Activated T-helper 2 cell treated with anti-CD3 and anti-CD28 coated beads, Interferon-gamma antibody, Interleukin-2, Interleukin-4, amounts not matched to agents 10 μg/mL and 5 μg/mL and 100 μg/mL, durations not matched to agents 14 hours and 24 hours and 36 hours (primary cell): ENCODE results near the gene TSPAN14. TPM values are rescaled to one million over a fixed set of nuclear protein-coding genes. Genes with fewer than 3 reads are reported as not detected.
"Not testable (repeated sequence)": the region's sequence is repeated elsewhere in the genome, so short reads cannot be mapped to it uniquely, and the experiment has no call there.

Experiments
- DNase-seq: peaks from one replicate; pipeline ENCODE4 v3.0.0; 2021; ENCODE audit warnings: low spot score
- H3K27ac Mint-ChIP-seq: one replicate; pipeline ENCODE4 v1.8.0; 2021; ENCODE audit warnings: mixed read lengths
- H3K27me3 Mint-ChIP-seq: one replicate; pipeline ENCODE4 v1.8.0; 2021; ENCODE audit warnings: low read depth, mixed read lengths
- H3K36me3 Mint-ChIP-seq: one replicate; pipeline ENCODE4 v1.8.0; 2021; ENCODE audit warnings: low read depth, mixed read lengths
- H3K4me1 Mint-ChIP-seq: one replicate; pipeline ENCODE4 v1.8.0; 2021; ENCODE audit warnings: low read depth, mixed read lengths
- H3K4me3 Mint-ChIP-seq: one replicate; pipeline ENCODE4 v1.8.0; 2021; ENCODE audit warnings: low read depth, mild to moderate bottlenecking, moderate library complexity, mixed read lengths
- H3K9me3 Mint-ChIP-seq: one replicate; pipeline ENCODE4 v1.8.0; 2021; ENCODE audit warnings: mixed read lengths
- intact Hi-C: fragments of 100-400 bp; cut with micrococcal nuclease; formaldehyde crosslinking; loops from one replicate; pipeline ENCODE4 v1.15.1; 2023
- total RNA-seq: library from RNA; stranded (reverse); gene quantifications from 2 replicates; pipeline ENCODE4 v1.2.3, GENCODE V29; 2022

Gene TSPAN14
- total RNA-seq, 1 donor from 2014 or later = 45.4 TPM

- Mint-ChIP-seq H3K9me3 (no peaks in the 10 kb centered on the region), H3K36me3 (no peaks in the 10 kb centered on the region), H3K27ac (no peak overlapping the region), H3K4me1 (peaks cover 29% of the 10 kb centered on the region), H3K4me3 (no peak overlapping the region), H3K27me3 (peaks cover 1% of the 10 kb centered on the region)
- intact Hi-C loops = loop anchor here (5.0 kb wide), 1 partner anchor 36 kb away; no protein-coding TSS in a partner anchor
- no peak for DNase-seq
Measured at GRCh38 chr10:80413271-80413996, 40.7 kb upstream of the TSPAN14 start.

GRCh38 chr10:80414142-80414895, 39.8 kb upstream of the TSPAN14 start:
- Mint-ChIP-seq H3K4me1 (peaks cover 26% of the 10 kb centered on the region), H3K27me3 (no peaks in the 10 kb centered on the region), H3K36me3 (no peaks in the 10 kb centered on the region), H3K4me3 (no peak overlapping the region), H3K27ac (no peak overlapping the region), H3K9me3 (no peaks in the 10 kb centered on the region)
- DNase-seq = no peak
- intact Hi-C loops = loop anchor here (5.0 kb wide), 1 partner anchor 37 kb away; no protein-coding TSS in a partner anchor

- Mint-ChIP-seq H3K4me1 (peaks cover 21% of the 10 kb centered on the region), H3K27ac (no peak overlapping the region), H3K4me3 (no peak overlapping the region), H3K36me3 (no peaks in the 10 kb centered on the region), H3K9me3 (no peaks in the 10 kb centered on the region), H3K27me3 (no peaks in the 10 kb centered on the region)
- intact Hi-C loops = no loop called here
- DNase-seq = no peak
Measured at GRCh38 chr10:80415734-80416478, 38.2 kb upstream of the TSPAN14 start.

GRCh38 chr10:80416479-80417098, 37.5 kb upstream of the TSPAN14 start:
- Mint-ChIP-seq H3K9me3 (no peaks in the 10 kb centered on the region), H3K4me1 (peaks cover 19% of the 10 kb centered on the region), H3K36me3 (no peaks in the 10 kb centered on the region), H3K27ac (no peak overlapping the region), H3K4me3 (no peak overlapping the region), H3K27me3 (no peaks in the 10 kb centered on the region)
- intact Hi-C loops = no loop called here
- no peak for DNase-seq

GRCh38 chr10:80417256-80417655, 36.9 kb upstream of the TSPAN14 start:
- DNase-seq, intact Hi-C loops: not testable (repeated sequence)

GRCh38 chr10:80421050-80421706, 32.9 kb upstream of the TSPAN14 start:
- DNase-seq = no peak
- H3K36me3 Mint-ChIP-seq = peaks cover 8% of the 10 kb centered on the region
- no peaks in the 10 kb centered on the region for H3K9me3 Mint-ChIP-seq
- intact Hi-C loops = no loop called here
- no peak overlapping the region for H3K4me3 Mint-ChIP-seq
- peaks cover 2% of the 10 kb centered on the region for H3K4me1 Mint-ChIP-seq
- H3K27ac Mint-ChIP-seq = no peak overlapping the region
- no peaks in the 10 kb centered on the region for H3K27me3 Mint-ChIP-seq

More at GRCh38 chr10:80417256-80417655, 36.9 kb upstream of the TSPAN14 start:
- H3K4me3 Mint-ChIP-seq, H3K27me3 Mint-ChIP-seq, H3K27ac Mint-ChIP-seq, H3K9me3 Mint-ChIP-seq, H3K36me3 Mint-ChIP-seq: not testable (repeated sequence)
- H3K4me1 Mint-ChIP-seq = peaks cover 16% of the 10 kb centered on the region

GRCh38 chr10:80421707-80422536, 32.2 kb upstream of the TSPAN14 start:
- no peak for DNase-seq
- H3K36me3 Mint-ChIP-seq = peaks cover 8% of the 10 kb centered on the region
- no peaks in the 10 kb centered on the region for H3K27me3 Mint-ChIP-seq
- H3K27ac Mint-ChIP-seq = no peak overlapping the region
- no peak overlapping the region for H3K4me3 Mint-ChIP-seq
- H3K4me1 Mint-ChIP-seq = no peaks in the 10 kb centered on the region
- intact Hi-C loops = no loop called here
- no peaks in the 10 kb centered on the region for H3K9me3 Mint-ChIP-seq

- DNase-seq = no peak
- Mint-ChIP-seq H3K4me1 (peaks cover 3% of the 10 kb centered on the region), H3K27me3 (no peaks in the 10 kb centered on the region), H3K27ac (no peak overlapping the region), H3K36me3 (peaks cover 17% of the 10 kb centered on the region), H3K4me3 (no peak overlapping the region), H3K9me3 (no peaks in the 10 kb centered on the region)
- intact Hi-C loops = no loop called here
Measured at GRCh38 chr10:80425901-80426300, 28.2 kb upstream of the TSPAN14 start.

GRCh38 chr10:80427541-80427940, 26.6 kb upstream of the TSPAN14 start:
- intact Hi-C loops = no loop called here
- DNase-seq = no peak
- no peaks in the 10 kb centered on the region for H3K9me3 Mint-ChIP-seq
- no peak overlapping the region for H3K27ac Mint-ChIP-seq
- no peak overlapping the region for H3K4me3 Mint-ChIP-seq
- peaks cover 17% of the 10 kb centered on the region for H3K36me3 Mint-ChIP-seq
- peaks cover 3% of the 10 kb centered on the region for H3K4me1 Mint-ChIP-seq
- H3K27me3 Mint-ChIP-seq = no peaks in the 10 kb centered on the region

GRCh38 chr10:80429521-80429973, 24.6 kb upstream of the TSPAN14 start:
- Mint-ChIP-seq H3K4me1 (peaks cover 3% of the 10 kb centered on the region), H3K27ac (no peak overlapping the region), H3K27me3 (no peaks in the 10 kb centered on the region), H3K36me3 (peaks cover 17% of the 10 kb centered on the region), H3K4me3 (no peak overlapping the region), H3K9me3 (no peaks in the 10 kb centered on the region)
- DNase-seq = no peak
- intact Hi-C loops = no loop called here

GRCh38 chr10:80433134-80433533, 21.0 kb upstream of the TSPAN14 start:
- H3K36me3 Mint-ChIP-seq = peaks cover 4% of the 10 kb centered on the region
- H3K9me3 Mint-ChIP-seq = no peaks in the 10 kb centered on the region

More at GRCh38 chr10:80433134-80433533, 21.0 kb upstream of the TSPAN14 start:
- H3K27me3 Mint-ChIP-seq = peaks cover 4% of the 10 kb centered on the region
- peaks cover 3% of the 10 kb centered on the region for H3K4me1 Mint-ChIP-seq
- no peak for DNase-seq
- H3K4me3 Mint-ChIP-seq = no peak overlapping the region
- intact Hi-C loops = no loop called here
- H3K27ac Mint-ChIP-seq = no peak overlapping the region
